Right atrium auricular region (tissue), 2 donors: ENCODE data around the gene CREB5. TPM values are rescaled to one million over a fixed set of nuclear protein-coding genes. Genes with fewer than 3 reads are reported as not detected.

Source experiments
- DNase-seq: peaks from one replicate; pipeline ENCODE4 v3.0.0-alpha.2; 2019; ENCODE audit warnings: low spot score
- H3K27ac ChIP-seq, 2 donors: fragments of 200-600 bp; sonication (generic); 1 replicate in 1 of 2; 2 replicates in 1 of 2; pipeline ENCODE4 v1.5.1; 2016 to 2019
- H3K27me3 ChIP-seq, 2 donors: fragments of 200-600 bp; sonication (generic); one replicate each; pipeline versions ENCODE4 v1.5.1 to v1.6.0; 2017 to 2019
- H3K36me3 ChIP-seq: fragments of 200-600 bp; sonication (generic); one replicate; pipeline ENCODE4 v1.5.1; 2016
- H3K4me1 ChIP-seq, 2 donors: fragments of 200-600 bp; sonication (generic); one replicate each; pipeline versions ENCODE4 v1.5.1 to v1.6.0; 2017 to 2019
- H3K4me3 ChIP-seq, 2 donors: fragments of 200-600 bp; sonication (generic); 1 replicate in 1 of 2; 2 replicates in 1 of 2; pipeline ENCODE4 v1.5.1; 2017 to 2019; ENCODE audit warnings: mild to moderate bottlenecking in 1 of 2, moderate library complexity in 1 of 2
- H3K9me3 ChIP-seq, 2 donors: fragments of 200-600 bp; sonication (generic); one replicate each; pipeline ENCODE4 v1.5.1; 2019
- CTCF ChIP-seq, 2 donors: fragments of 200-600 bp; sonication (generic); IDR thresholded peaks; one replicate each; pipeline ENCODE4 v1.5.1; 2019; ENCODE audit warnings: antibody characterized with exemption in 2 of 2
- total RNA-seq, 2 donors: library from RNA; depleted of rRNA; stranded (reverse); fragments of >200 nt; gene quantifications; one replicate each; pipeline ENCODE4 v1.1.0, GENCODE V29; 2016

CREB5 gene
- total RNA-seq, 2 donors from 2014 or later: 10.5 to 20.8 TPM

GRCh38 chr7:28709748-28710147 lies 297.4 kb downstream of the CREB5 start:
- Histone ChIP-seq H3K36me3 (no peaks in the 10 kb centered on the region), H3K4me1 (peaks cover 0 to 14% of the 10 kb centered on the region in 2 donors), H3K27ac (no peak overlapping the region), H3K27me3 (no peaks in the 10 kb centered on the region), H3K9me3 (no peaks in the 10 kb centered on the region), H3K4me3 (no peak overlapping the region)
- no peak for TF ChIP-seq CTCF (IDR thresholded peaks at IDR 0.05)
- DNase-seq: no peak

DNA sequence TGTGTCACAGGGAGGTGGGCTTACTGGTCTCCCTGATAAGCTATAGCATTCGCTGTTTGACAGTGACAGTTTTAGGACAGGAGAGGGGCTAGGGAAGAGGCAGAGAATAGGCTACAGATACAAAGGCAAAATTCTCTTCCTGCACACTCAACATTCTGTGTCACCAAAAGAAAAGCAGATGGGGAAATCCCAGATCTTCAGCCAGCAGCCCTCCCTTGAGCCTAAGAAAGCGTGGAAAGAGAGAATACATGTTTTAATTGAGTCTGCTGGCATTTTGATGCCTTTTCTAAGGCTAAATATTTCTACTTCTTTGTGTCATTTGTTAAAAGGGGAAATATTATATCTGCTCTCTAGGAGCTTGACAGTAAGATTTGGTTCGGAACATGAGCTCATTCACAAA lies 298.8 kb downstream of the CREB5 start:
- TF ChIP-seq CTCF (IDR thresholded peaks at IDR 0.05): no peak
- Histone ChIP-seq H3K4me1 (peaks cover 0 to 14% of the 10 kb centered on the region in 2 donors), H3K4me3 (no peak overlapping the region), H3K27me3 (no peaks in the 10 kb centered on the region), H3K9me3 (no peaks in the 10 kb centered on the region), H3K27ac (peak overlapping the region; percentile 46 to 57), H3K36me3 (no peaks in the 10 kb centered on the region)
- DNase-seq: no peak

DNA sequence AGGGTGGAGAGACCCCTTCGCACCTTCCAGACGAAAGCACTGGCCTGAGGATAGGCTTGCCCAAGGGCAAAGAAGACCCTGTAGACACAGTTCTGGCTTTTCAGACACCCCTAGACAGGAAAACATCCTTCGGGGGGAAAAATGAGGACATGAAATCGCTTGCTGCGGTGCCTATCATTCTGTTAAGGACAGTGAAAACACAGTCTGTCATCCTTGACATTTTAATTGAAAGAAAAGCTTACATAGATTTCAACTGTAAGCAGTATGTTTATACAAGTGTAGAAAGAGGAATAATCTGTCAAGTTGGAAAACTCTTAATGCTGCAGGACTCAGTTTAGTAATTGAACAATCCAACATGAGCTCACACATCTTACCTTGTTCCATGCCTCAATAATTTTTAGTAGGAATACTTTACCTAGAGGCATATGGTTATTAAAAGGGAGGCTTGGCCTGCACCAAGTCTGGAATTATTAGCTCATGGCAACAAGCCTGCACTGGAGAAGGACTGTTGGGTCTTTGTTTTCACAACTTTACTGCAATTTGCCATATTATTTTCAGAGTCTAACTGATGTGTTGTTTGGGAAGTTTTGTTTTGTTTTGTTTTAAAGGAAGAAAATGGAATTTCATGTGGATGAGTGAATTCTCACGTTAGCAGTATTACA lies 302.3 kb downstream of the CREB5 start:
- no peak for DNase-seq
- no peak overlapping the region for H3K4me3 ChIP-seq
- no peaks in the 10 kb centered on the region for H3K27me3 ChIP-seq
- H3K9me3 ChIP-seq: no peaks in the 10 kb centered on the region
- H3K36me3 ChIP-seq: peaks cover 9% of the 10 kb centered on the region
- no peak overlapping the region for H3K27ac ChIP-seq
- H3K4me1 ChIP-seq: peaks cover 0 to 8% of the 10 kb centered on the region in 2 donors
- no peak for TF ChIP-seq CTCF (IDR thresholded peaks at IDR 0.05)

DNA sequence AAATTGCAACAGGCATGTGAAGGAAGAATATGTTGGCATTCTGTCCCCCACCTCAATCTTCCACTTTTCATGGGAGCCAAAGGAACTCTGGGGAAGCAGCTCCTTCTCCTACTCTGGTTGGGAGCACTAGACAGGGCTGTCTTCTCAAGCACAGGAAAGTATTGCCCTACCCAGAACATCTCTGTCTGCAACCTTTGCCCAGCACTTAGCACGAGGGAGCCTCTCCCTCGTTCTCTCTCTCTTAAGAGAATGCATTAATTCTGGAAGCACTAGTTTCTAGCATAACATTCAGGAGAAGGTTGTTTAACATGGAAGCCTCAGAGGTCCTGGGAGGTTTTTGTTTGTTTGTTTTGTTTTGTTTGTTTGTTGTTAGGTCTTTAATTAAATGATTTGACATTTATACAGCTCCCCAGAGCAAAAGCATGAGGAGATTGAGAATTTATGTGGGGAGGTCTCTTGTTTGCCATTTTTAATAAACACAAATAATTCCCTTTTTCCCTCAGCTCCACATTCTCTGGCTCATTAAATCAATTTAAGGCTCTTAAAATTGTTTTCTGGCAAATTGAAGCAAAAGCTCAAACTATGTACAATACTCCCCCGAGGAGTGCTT lies 305.2 kb downstream of the CREB5 start:
- DNase-seq: no peak
- H3K27me3 ChIP-seq: no peaks in the 10 kb centered on the region
- no peak for TF ChIP-seq CTCF (IDR thresholded peaks at IDR 0.05)
- no peak overlapping the region for H3K4me3 ChIP-seq
- peak overlapping the region in 1 of 2 donors; percentile 35 for H3K27ac ChIP-seq
- H3K36me3 ChIP-seq: peaks cover 26% of the 10 kb centered on the region
- no peaks in the 10 kb centered on the region for H3K9me3 ChIP-seq
- peaks cover 0 to 8% of the 10 kb centered on the region in 2 donors for H3K4me1 ChIP-seq

GRCh38 chr7:28718055-28718481 lies 305.8 kb downstream of the CREB5 start:
- DNase-seq: no peak
- Histone ChIP-seq H3K36me3 (peaks cover 26% of the 10 kb centered on the region), H3K9me3 (no peaks in the 10 kb centered on the region), H3K27me3 (no peaks in the 10 kb centered on the region), H3K4me1 (peaks cover 0 to 8% of the 10 kb centered on the region in 2 donors), H3K27ac (peak overlapping the region; percentile 9 to 35), H3K4me3 (no peak overlapping the region)
- no peak for TF ChIP-seq CTCF (IDR thresholded peaks at IDR 0.05)
